ENCODE data around the gene CCL16.

Gene CCL16

GRCh38 chr17:36000732-36001109, 19.4 kb upstream of the CCL16 start:
- no peak for TF ChIP-seq TAF1 (IDR thresholded peaks at IDR 0.05; ENCODE audit: borderline replicate concordance, insufficient read depth, low read length)
- TF ChIP-seq REST (IDR thresholded peaks at IDR 0.05; ENCODE audit: insufficient read depth in 1 of 2, low read depth in 2 of 2, low read length in 2 of 2): no peak
- no peak for TF ChIP-seq FOXP2 (optimal IDR thresholded peaks at IDR 0.05; ENCODE audit: borderline replicate concordance, extremely low read depth, extremely low read length, insufficient read depth)
- TF ChIP-seq SIN3A (IDR thresholded peaks at IDR 0.05; ENCODE audit: borderline replicate concordance, insufficient read depth, low read length): no peak
- TF ChIP-seq POLR2AphosphoS5 (IDR thresholded peaks at IDR 0.05; ENCODE audit: low read depth, low read length): no peak

GRCh38 chr17:35998756-35999155, 17.5 kb upstream of the CCL16 start:
- TF ChIP-seq SIN3A (IDR thresholded peaks at IDR 0.05; ENCODE audit: borderline replicate concordance, insufficient read depth, low read length) (no peak), FOXP2 (optimal IDR thresholded peaks at IDR 0.05; ENCODE audit: borderline replicate concordance, extremely low read depth, extremely low read length, insufficient read depth) (no peak), REST (IDR thresholded peaks at IDR 0.05; ENCODE audit: insufficient read depth in 1 of 2, low read depth in 2 of 2, low read length in 2 of 2) (no peak), TAF1 (IDR thresholded peaks at IDR 0.05; ENCODE audit: borderline replicate concordance, insufficient read depth, low read length) (no peak), POLR2AphosphoS5 (IDR thresholded peaks at IDR 0.05; ENCODE audit: low read depth, low read length) (no peak)

GRCh38 chr17:35998018-35998545, 16.8 kb upstream of the CCL16 start:
- no peak for TF ChIP-seq SIN3A (IDR thresholded peaks at IDR 0.05; ENCODE audit: borderline replicate concordance, insufficient read depth, low read length)
- TF ChIP-seq FOXP2 (optimal IDR thresholded peaks at IDR 0.05; ENCODE audit: borderline replicate concordance, extremely low read depth, extremely low read length, insufficient read depth): no peak
- no peak for TF ChIP-seq TAF1 (IDR thresholded peaks at IDR 0.05; ENCODE audit: borderline replicate concordance, insufficient read depth, low read length)
- no peak for TF ChIP-seq POLR2AphosphoS5 (IDR thresholded peaks at IDR 0.05; ENCODE audit: low read depth, low read length)
- no peak for TF ChIP-seq REST (IDR thresholded peaks at IDR 0.05; ENCODE audit: insufficient read depth in 1 of 2, low read depth in 2 of 2, low read length in 2 of 2)

- no peak for TF ChIP-seq REST (IDR thresholded peaks at IDR 0.05; ENCODE audit: insufficient read depth in 1 of 2, low read depth in 2 of 2, low read length in 2 of 2)
- no peak for TF ChIP-seq SIN3A (IDR thresholded peaks at IDR 0.05; ENCODE audit: borderline replicate concordance, insufficient read depth, low read length)
- no peak for TF ChIP-seq POLR2AphosphoS5 (IDR thresholded peaks at IDR 0.05; ENCODE audit: low read depth, low read length)
- no peak for TF ChIP-seq TAF1 (IDR thresholded peaks at IDR 0.05; ENCODE audit: borderline replicate concordance, insufficient read depth, low read length)
- TF ChIP-seq FOXP2 (optimal IDR thresholded peaks at IDR 0.05; ENCODE audit: borderline replicate concordance, extremely low read depth, extremely low read length, insufficient read depth): no peak
Measured at GRCh38 chr17:35991075-35991474, 9.8 kb upstream of the CCL16 start.

- no peak for TF ChIP-seq TAF1 (IDR thresholded peaks at IDR 0.05; ENCODE audit: borderline replicate concordance, insufficient read depth, low read length)
- TF ChIP-seq FOXP2 (optimal IDR thresholded peaks at IDR 0.05; ENCODE audit: borderline replicate concordance, extremely low read depth, extremely low read length, insufficient read depth): no peak
- no peak for TF ChIP-seq SIN3A (IDR thresholded peaks at IDR 0.05; ENCODE audit: borderline replicate concordance, insufficient read depth, low read length)
- TF ChIP-seq POLR2AphosphoS5 (IDR thresholded peaks at IDR 0.05; ENCODE audit: low read depth, low read length): no peak
- no peak for TF ChIP-seq REST (IDR thresholded peaks at IDR 0.05; ENCODE audit: insufficient read depth in 1 of 2, low read depth in 2 of 2, low read length in 2 of 2)
Measured at GRCh38 chr17:35988164-35988563, 6.9 kb upstream of the CCL16 start.
